ENCODE results near the gene PLA2G15.

The PLA2G15 gene

GRCh38 chr16:68244903-68245853, at the start of gene PLA2G15:
Gene PLA2G15, plus strand, starts transcription at chr16:68245373. Its CDS starts 54 bp downstream, at chr16:68245427.
- peak; percentile 97 for DNase-seq (ENCODE audit: low read depth)
- TF ChIP-seq CTCF (conservative IDR thresholded peaks at IDR 0.05; ENCODE audit: low read depth, low read length): no peak

GRCh38 chr16:68197250-68197649, 47.9 kb upstream of the PLA2G15 start:
- TF ChIP-seq CTCF (conservative IDR thresholded peaks at IDR 0.05; ENCODE audit: low read depth, low read length): no peak

More at GRCh38 chr16:68244903-68245853, at the start of gene PLA2G15:
- peak within 1 kb of the TSS; percentile 98 for H3K4me3 ChIP-seq (ENCODE audit: low read depth, low read length)

GRCh38 chr16:68200088-68200783, 44.9 kb upstream of the PLA2G15 start:
- TF ChIP-seq CTCF (conservative IDR thresholded peaks at IDR 0.05; ENCODE audit: low read depth, low read length): no peak
- H3K4me3 ChIP-seq (ENCODE audit: low read depth, low read length): no peak overlapping the region
- DNase-seq (ENCODE audit: low read depth): peak; percentile 63

More at GRCh38 chr16:68197250-68197649, 47.9 kb upstream of the PLA2G15 start:
- peak; percentile 29 for DNase-seq (ENCODE audit: low read depth)
- H3K4me3 ChIP-seq (ENCODE audit: low read depth, low read length): no peak overlapping the region

GRCh38 chr16:68202091-68202519, 43.1 kb upstream of the PLA2G15 start:
- DNase-seq (ENCODE audit: low read depth): peak; percentile 83
- no peak overlapping the region for H3K4me3 ChIP-seq (ENCODE audit: low read depth, low read length)
- TF ChIP-seq CTCF (conservative IDR thresholded peaks at IDR 0.05; ENCODE audit: low read depth, low read length): peak; percentile 42

- no peak for DNase-seq (ENCODE audit: low read depth)
Measured at GRCh38 chr16:68206245-68206644, 38.9 kb upstream of the PLA2G15 start.

GRCh38 chr16:68214726-68215125, 30.4 kb upstream of the PLA2G15 start:
- H3K4me3 ChIP-seq (ENCODE audit: low read depth, low read length): no peak overlapping the region
- DNase-seq (ENCODE audit: low read depth): no peak
- no peak for TF ChIP-seq CTCF (conservative IDR thresholded peaks at IDR 0.05; ENCODE audit: low read depth, low read length)

More at GRCh38 chr16:68206245-68206644, 38.9 kb upstream of the PLA2G15 start:
- H3K4me3 ChIP-seq (ENCODE audit: low read depth, low read length): no peak overlapping the region
- no peak for TF ChIP-seq CTCF (conservative IDR thresholded peaks at IDR 0.05; ENCODE audit: low read depth, low read length)

Data from choroid plexus epithelial cell (primary cell).